ENCODE measurements around the gene ZDHHC9. TPM values are rescaled to one million over a fixed set of nuclear protein-coding genes. Genes with fewer than 3 reads are reported as not detected.
A peak's percentile ranks its signal among the peaks of the same experiment; 100 is the strongest.

Gene ZDHHC9
- total RNA-seq, 1 donor from 2014 or later, result 36.1 TPM

GRCh38 chrX:129846716-129847115, 3.0 kb upstream of the ZDHHC9 start:
- ATAC-seq (no peak), DNase-seq (no peak)
- H3K36me3 ChIP-seq, result no peaks in the 10 kb centered on the region
- H3K27me3 ChIP-seq (ENCODE audit: low read depth), result no peaks in the 10 kb centered on the region
- TF ChIP-seq CTCF (IDR thresholded peaks at IDR 0.05), result no peak
- no peak overlapping the region for H3K27ac ChIP-seq
- intact Hi-C loops (cut with DNase I), result no loop called here
- peaks cover 8% of the 10 kb centered on the region for H3K4me1 ChIP-seq
- no peaks in the 10 kb centered on the region for H3K9me3 ChIP-seq
- H3K4me3 ChIP-seq, result no peak overlapping the region

- intact Hi-C loops (cut with DNase I), result no loop called here
- peak in 1 of 2 donors; percentile 31 for ATAC-seq
- DNase-seq, result no peak
- H3K4me1 ChIP-seq, result peaks cover 11% of the 10 kb centered on the region
- no peaks in the 10 kb centered on the region for H3K9me3 ChIP-seq
- no peaks in the 10 kb centered on the region for H3K27me3 ChIP-seq (ENCODE audit: low read depth)
- H3K4me3 ChIP-seq, result no peak overlapping the region
- TF ChIP-seq CTCF (IDR thresholded peaks at IDR 0.05), result no peak
- H3K27ac ChIP-seq, result no peak overlapping the region
- H3K36me3 ChIP-seq, result no peaks in the 10 kb centered on the region
Observed at GRCh38 chrX:129845616-129846190, 2.0 kb upstream of the ZDHHC9 start.

- Histone ChIP-seq H3K36me3 (no peaks in the 10 kb centered on the region), H3K9me3 (no peaks in the 10 kb centered on the region), H3K27me3 (ENCODE audit: low read depth) (no peaks in the 10 kb centered on the region), H3K27ac (peak overlapping the region; percentile 81), H3K4me1 (peaks cover 11% of the 10 kb centered on the region), H3K4me3 (peak overlapping the region; percentile 66)
- intact Hi-C loops (cut with DNase I), result no loop called here
- no peak for DNase-seq
- no peak for TF ChIP-seq CTCF (IDR thresholded peaks at IDR 0.05)
- ATAC-seq, result no peak
Observed at GRCh38 chrX:129843209-129843458, 552 bp downstream of the ZDHHC9 start.

- DNase-seq (peak; percentile 49), ATAC-seq (peak; percentile 71 to 73)
- Histone ChIP-seq H3K36me3 (no peaks in the 10 kb centered on the region), H3K9me3 (no peaks in the 10 kb centered on the region), H3K27ac (peak overlapping the region; percentile 81), H3K4me3 (peak overlapping the region; percentile 66), H3K4me1 (peaks cover 11% of the 10 kb centered on the region), H3K27me3 (ENCODE audit: low read depth) (no peaks in the 10 kb centered on the region)
- no peak for TF ChIP-seq CTCF (IDR thresholded peaks at IDR 0.05)
- intact Hi-C loops (cut with DNase I), result no loop called here
Observed at GRCh38 chrX:129842510-129843208, 1.0 kb downstream of the ZDHHC9 start.

GRCh38 chrX:129840344-129840743, 3.3 kb downstream of the ZDHHC9 start:
- H3K4me3 ChIP-seq, result no peak overlapping the region
- intact Hi-C loops (cut with DNase I), result no loop called here

More at GRCh38 chrX:129840344-129840743, 3.3 kb downstream of the ZDHHC9 start:
- Histone ChIP-seq H3K36me3 (no peaks in the 10 kb centered on the region), H3K27me3 (ENCODE audit: low read depth) (no peaks in the 10 kb centered on the region), H3K9me3 (no peaks in the 10 kb centered on the region), H3K4me1 (peaks cover 11% of the 10 kb centered on the region), H3K27ac (no peak overlapping the region)
- no peak for ATAC-seq
- no peak for DNase-seq
- TF ChIP-seq CTCF (IDR thresholded peaks at IDR 0.05), result no peak

Measured in lower lobe of right lung (tissue), 2 donors.